GM19025 (cell line): ENCODE measurements around the gene UQCR11.

Experiments
- ATAC-seq: cut with Tn5 transposase; IDR thresholded peaks from one replicate; pipeline ENCODE4 v1.9.1; 2021; ENCODE audit warnings: mild to moderate bottlenecking, low read depth, moderate library complexity; ENCODE audit not compliant: unreplicated experiment

Gene UQCR11

DNA sequence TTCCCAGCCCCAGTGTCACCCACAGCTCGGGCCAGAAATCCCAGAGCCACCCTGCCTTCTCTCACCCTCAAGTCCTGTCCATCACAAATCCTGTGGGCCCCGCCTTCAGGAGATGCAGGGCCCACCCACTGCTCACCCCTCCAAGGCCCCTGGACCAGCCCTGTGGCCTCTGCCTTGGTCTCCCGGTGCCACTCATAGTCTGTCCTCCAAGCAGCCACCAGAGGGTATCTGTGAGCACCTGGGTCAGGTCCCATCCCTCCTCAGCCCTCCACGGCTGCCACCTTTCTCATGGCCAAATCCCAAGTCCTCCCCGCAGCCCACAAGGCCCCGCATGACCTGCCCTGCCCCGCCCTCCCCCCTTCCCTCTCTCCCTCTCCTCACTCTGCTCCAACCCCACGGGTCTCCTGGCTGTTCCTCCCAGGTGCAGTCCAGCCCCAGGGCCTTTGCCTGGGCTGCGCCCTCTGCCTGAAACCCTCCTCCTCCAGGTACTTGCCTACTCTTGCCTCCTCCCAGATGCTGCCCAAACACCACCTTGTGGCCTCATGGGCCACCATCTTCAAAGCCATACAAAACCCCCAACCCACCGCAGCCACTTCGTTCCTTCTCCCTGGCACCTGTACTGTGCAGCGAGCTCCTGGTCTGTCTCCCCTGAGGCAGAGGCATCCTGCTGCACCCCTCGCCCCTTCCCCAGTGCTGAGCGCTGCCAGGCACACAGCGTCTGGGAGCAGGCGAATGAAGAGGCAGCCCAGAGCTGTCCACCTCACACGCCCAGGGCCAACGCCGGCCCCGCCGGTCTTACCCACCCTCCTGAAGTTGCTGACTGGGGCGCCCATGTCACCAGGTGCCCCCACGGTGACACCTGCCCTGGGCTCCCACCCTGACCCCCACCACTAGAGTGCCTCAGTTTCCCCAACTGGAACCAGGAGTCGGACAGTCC, 13.2 kb upstream of the UQCR11 start:
- no peak for ATAC-seq

DNA sequence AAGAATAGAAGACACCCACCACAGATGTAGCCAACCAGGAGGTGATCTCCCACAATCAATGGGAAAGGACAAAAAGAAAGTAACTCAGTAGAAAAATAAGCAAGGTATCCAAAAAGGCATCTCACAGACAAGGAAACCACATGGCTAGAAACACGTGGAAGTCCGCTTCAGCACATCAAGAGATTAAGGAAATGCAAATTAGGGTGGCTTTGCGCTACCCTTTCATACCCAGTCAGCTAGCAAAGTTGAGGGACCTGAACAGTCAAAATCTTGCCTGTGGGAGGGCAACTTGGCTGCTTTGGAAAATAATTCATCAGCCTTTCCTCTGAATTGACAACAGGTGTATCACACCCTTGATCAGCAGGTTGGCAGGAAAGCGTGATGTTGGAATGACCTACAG, 11.6 kb upstream of the UQCR11 start:
- no peak for ATAC-seq

- ATAC-seq, result no peak
Observed at GRCh38 chr19:1616396-1616795, 11.1 kb upstream of the UQCR11 start.

DNA sequence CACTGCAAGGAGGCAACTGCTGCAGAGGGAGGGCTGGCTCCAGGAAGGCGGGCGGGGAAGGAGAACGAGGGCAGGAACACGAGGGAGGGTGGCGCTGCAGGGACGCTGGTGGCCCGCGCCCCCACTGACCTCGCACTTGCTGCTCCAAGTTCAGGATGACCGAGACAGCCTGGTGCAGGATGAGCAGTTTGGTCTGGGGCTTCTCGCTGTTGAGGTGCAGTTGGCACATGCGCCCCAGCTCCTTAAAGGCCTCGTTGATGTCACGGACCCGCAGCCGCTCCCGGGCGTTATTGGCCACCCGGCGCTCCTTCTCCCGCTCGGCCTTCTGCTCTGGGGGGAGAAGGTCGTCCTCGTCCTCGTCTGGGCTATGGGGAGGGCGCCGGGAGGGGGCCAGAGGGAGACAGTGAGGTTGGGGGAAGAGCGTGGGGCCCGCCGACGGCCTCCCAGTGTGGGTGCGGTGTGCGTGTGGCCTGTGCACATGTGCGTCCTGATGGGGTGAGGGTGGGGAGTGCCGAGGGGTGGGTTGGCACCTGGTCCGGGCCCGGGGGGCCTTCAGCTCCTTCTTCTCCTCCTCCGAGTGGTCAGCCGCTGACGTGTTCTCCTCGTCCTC, 10.0 kb upstream of the UQCR11 start:
- no peak for ATAC-seq

DNA sequence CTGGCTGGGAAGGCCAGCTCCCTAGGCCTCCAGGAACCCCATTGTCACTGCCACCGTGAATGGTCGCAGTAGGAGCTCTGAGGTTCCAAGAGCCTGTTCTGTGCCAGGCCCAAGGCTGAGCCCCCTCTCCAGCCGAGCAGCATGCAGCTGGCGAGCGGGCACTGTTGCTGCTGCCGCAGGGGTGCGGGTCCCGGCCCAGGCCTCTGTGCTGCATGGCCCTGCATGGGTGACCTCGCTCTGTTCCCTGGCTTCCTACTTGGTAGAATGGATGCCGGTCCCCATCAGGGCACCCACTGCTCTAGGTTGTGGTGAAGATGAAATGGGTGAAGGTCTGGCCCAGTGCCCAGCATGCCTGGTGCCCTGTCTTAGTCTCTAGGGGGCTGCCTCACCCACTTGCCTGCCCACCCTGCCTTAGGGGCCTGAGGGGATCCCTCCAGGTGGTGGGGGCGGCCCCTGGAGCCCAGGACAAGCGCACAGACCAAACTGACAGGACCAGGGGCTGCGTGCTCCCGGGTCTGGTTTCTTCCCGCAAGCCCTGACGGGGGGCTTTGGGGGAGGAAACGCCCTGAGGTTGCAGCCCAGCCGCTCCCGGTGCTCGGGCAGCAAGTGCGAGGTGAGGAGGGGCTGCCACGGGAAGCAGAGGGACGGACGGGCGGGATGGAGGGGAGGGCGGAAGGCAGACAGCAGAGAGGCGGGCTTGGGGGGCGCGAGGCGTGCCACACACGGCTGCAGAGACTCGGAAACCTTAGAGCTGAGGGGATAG, 8.7 kb upstream of the UQCR11 start:
- no peak for ATAC-seq

GRCh38 chr19:1613146-1613545, 7.9 kb upstream of the UQCR11 start:
- ATAC-seq, result no peak

GRCh38 chr19:1612114-1613086, 7.1 kb upstream of the UQCR11 start:
- ATAC-seq, result no peak

DNA sequence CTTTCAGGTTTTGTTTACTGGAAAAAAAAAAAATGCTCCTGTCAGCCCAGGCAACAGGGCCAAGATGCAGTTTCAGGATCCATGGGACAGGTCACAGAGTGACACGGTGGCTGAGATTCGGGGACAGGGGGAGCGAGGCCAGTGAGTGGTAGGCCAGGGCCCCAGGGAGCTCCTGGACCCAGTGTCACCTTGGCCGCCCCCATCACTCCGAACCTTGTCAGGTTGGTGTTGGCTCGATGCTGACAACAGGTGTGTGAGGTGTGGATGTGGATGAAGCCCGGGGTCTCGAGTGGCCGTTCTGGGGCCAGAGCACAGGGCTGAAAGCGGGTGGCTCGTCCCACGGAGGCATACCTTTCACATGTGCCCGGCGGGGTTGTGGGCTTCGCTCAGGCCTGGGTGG, 6.1 kb upstream of the UQCR11 start:
- ATAC-seq, result no peak

DNA sequence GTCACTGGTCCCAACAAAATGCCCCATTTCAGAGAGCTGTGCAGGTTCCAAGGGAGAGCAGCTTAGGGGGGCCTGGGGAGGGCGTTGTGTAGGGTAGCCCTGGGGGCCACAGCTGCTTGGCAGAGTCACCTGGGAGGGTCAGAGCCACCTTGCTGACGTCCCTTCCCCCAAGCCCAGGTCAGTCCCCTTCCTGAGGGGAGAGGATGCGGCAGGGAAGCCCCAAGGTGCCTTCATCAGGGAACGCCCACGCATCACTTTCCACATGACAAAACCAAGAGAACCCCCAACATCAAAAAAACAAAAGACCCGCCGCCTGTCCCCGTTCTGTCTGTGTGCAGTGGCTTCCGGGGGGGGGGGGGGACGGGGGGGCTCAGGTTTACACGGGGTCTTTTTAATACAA, 5.3 kb upstream of the UQCR11 start:
- no peak for ATAC-seq

DNA sequence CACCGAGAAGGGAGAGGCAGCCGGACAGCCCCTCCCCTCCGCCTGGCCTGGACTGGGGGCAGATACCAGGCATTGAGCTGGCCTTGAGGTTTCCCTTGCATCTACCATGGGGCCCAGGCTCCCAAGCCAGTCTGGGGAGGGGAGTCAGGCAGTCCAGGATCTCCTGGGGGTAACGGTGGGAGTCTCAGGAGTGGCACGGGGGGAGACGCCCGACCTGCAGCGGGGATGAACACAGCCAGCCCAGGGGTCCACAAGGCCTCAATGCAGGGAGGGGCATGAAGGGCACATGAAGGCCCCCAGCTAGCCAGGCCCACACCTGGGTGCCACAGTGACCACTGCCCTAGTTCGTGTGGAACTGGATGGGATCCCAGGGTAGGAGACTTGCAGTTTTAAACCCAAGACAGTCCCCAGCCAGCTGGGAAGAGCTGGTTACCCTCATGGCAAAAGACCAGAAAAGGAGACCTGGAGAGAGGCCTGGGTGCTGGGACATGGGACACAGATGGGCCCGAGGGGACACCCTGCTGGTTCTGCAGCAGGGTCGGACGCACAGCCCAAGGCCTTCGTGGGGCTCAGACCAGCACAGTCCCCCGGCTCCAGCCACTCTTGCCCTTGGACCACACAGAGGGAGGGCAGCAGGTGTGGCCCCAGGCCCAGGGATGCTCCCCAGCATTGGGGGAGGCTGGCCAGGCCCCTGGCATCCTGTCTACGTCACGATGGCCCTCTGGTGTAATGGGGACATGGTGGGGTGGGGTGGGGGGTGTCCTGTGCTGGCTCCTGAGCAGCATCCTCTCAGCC, 4.6 kb upstream of the UQCR11 start:
- ATAC-seq, result no peak

DNA sequence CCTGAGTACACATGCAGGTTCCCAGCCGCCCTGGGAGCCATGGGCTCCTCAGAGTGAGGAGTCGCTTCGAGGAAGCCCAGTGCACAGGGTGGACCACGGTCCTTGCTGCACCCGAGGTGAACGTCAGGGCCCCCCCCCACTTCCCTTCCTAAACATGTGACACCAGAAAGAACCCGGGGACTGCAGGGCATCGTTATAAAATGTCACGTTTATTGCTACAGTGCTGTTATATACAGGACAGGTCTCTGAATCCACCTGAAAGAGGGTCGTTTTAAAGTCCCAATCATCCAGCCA, 3.8 kb upstream of the UQCR11 start:
- ATAC-seq, result no peak

GRCh38 chr19:1608359-1609102, 3.3 kb upstream of the UQCR11 start:
- no peak for ATAC-seq

- no peak for ATAC-seq
Observed at GRCh38 chr19:1606138-1606651, 933 bp upstream of the UQCR11 start.

- no peak for ATAC-seq
Observed at GRCh38 chr19:1602091-1602707, 3.1 kb downstream of the UQCR11 start.

DNA sequence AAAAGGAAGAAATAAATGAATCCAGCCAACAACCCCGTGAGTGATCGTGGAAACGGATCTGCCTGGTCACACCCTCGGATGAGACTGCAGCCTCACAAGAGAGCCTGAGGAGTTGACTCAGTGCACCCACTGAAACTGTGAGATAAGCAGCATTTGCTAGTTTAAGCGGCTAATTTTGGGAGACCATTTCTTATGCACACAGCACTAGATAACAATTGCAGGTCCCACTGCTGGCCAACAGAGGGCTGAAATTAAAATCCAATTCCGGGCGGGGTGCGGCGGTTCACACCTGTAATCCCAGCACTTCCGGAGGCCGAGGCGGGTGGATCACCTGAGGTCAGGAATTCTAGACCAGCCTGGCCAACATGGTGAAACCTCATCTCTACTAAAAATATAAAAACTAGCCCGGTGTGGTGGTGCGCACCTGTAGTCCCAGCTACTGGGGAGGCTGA, 3.6 kb downstream of the UQCR11 start:
- ATAC-seq, result no peak

DNA sequence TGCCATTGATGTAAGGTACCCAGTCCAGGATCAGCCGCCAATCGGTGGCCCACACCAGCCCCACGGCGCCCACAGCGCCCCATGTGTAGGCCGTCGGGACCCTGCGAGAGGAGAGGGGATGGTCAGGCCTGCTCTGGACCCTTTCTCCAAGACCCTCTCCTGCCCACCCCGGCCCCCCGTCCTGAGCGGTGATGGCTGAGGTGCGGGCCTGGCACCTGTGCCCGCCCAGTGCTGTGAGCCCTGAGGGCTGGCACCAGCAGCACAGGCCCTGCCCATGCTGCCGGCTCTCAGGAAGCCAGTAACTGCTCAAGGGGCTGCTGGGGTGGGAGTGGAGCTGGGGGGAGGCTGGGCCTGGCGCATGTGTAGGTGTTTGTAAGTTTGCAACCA, 5.8 kb downstream of the UQCR11 start:
- ATAC-seq, result no peak

DNA sequence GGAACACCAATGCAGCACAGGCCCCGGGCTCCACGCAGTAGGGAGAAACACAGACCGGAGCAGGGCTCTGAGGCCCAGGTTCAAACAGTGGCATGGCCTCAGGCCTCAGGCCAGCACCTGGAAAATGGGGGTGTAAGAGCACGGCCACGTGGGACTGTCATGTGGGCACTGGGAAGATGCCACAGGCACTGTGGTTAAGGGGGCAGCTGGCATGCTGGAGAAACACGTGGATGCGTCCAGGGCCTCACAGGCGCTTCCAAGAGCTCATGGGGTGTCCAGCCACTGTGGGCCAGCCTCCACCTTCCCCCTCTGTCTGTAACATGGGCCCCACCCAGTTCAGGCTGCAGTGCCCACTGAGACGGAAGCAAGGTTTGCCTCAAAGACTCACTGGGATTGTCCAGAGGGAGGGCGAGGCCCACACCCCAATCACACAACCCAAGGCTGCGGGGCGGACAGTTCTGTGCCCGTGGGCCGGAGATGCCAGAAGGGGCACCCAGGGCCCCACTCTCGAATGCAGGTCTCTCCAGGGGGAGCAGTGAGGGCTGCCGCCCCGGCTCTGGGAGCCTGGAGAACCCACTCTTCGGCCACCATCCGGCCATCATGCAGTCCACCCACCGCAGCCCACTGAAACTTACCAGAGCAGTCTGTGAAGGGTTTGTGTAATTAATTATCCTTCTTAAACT, 6.3 kb downstream of the UQCR11 start:
- no peak for ATAC-seq

DNA sequence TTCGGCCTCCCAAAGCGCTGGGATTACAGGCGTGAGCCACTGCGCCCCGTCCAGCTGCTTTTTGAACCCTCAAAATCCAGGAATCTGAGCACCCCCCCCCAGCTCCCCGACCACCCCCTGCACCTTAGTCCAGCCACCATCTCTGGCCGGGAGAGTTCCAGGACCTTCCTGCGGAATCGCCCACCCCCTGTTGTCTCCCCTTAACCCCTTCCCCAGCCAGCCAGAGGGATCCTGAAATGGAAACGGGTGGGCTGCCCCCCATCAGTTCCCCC, 11.8 kb downstream of the UQCR11 start:
- no peak for ATAC-seq
